HUES64 (cell line): Measurements from ENCODE around the gene HSPA4.
A peak's percentile ranks its signal among the peaks of the same experiment; 100 is the strongest.

Experiments used
- H3K27ac ChIP-seq: 2 replicates; pipeline ENCODE4 v1.7.0; 2013; ENCODE audit warnings: low read depth, low read length, inconsistent platforms
- H3K27me3 ChIP-seq: 2 replicates; pipeline ENCODE4 v1.6.1; 2013; ENCODE audit warnings: mild to moderate bottlenecking, low read length; ENCODE audit not compliant: insufficient read depth
- H3K36me3 ChIP-seq: 2 replicates; pipeline ENCODE4 v1.6.1; 2013; ENCODE audit warnings: mild to moderate bottlenecking, low read length; ENCODE audit not compliant: insufficient read depth
- H3K4me1 ChIP-seq: 2 replicates; pipeline ENCODE4 v1.6.1; 2013; ENCODE audit warnings: mild to moderate bottlenecking, low read length, moderate library complexity; ENCODE audit not compliant: insufficient read depth
- H3K4me3 ChIP-seq: 2 replicates; pipeline ENCODE4 v1.5.1; 2013; ENCODE audit warnings: mild to moderate bottlenecking, low read length, moderate library complexity
- H3K9ac ChIP-seq: 2 replicates; pipeline ENCODE4 v1.6.1; 2013; ENCODE audit warnings: mild to moderate bottlenecking, low read depth, low read length
- H3K9me3 ChIP-seq: 2 replicates; pipeline ENCODE4 v1.6.1; 2013; ENCODE audit warnings: low read depth, low read length; ENCODE audit not compliant: insufficient read depth
- WGBS: fragments of 150-250, 120-280 bp; methylation state at CpG from one replicate; pipeline ENCODE4 v1.1.7; 2013; ENCODE audit warnings: missing lambda C conversion rate; 5-methylcytosine and 5-hydroxymethylcytosine counted together

The HSPA4 gene

GRCh38 chr5:133051061-133051541 is 712 bp upstream of the HSPA4 start:
- WGBS = 6% methylated on average over 15 of the region's 15 CpGs
- H3K4me1 ChIP-seq = peaks cover 28% of the 10 kb centered on the region
- no peaks in the 10 kb centered on the region for H3K27me3 ChIP-seq
- peaks cover 8% of the 10 kb centered on the region for H3K36me3 ChIP-seq
- peak overlapping the region; percentile 93 for H3K4me3 ChIP-seq
- peak overlapping the region; percentile 99 for H3K27ac ChIP-seq
- H3K9ac ChIP-seq = peak overlapping the region; percentile 99
- no peaks in the 10 kb centered on the region for H3K9me3 ChIP-seq

- no peaks in the 10 kb centered on the region for H3K27me3 ChIP-seq
- H3K4me1 ChIP-seq = peaks cover 28% of the 10 kb centered on the region
- 1% methylated on average over 59 of the region's 59 CpGs for WGBS
- H3K9ac ChIP-seq = peak overlapping the region; percentile 99
- peak overlapping the region; percentile 99 for H3K27ac ChIP-seq
- peaks cover 10% of the 10 kb centered on the region for H3K36me3 ChIP-seq
- no peaks in the 10 kb centered on the region for H3K9me3 ChIP-seq
- peak overlapping the region; percentile 93 for H3K4me3 ChIP-seq
These were observed 733 bp downstream of the HSPA4 start for GRCh38 chr5:133052317-133053175.

GRCh38 chr5:133053448-133053847 is 1.6 kb downstream of the HSPA4 start:
- 95% methylated on average over 15 of the region's 15 CpGs for WGBS
- Histone ChIP-seq H3K9ac (peak overlapping the region; percentile 99), H3K36me3 (peaks cover 10% of the 10 kb centered on the region), H3K27ac (no peak overlapping the region), H3K27me3 (no peaks in the 10 kb centered on the region), H3K4me1 (peaks cover 33% of the 10 kb centered on the region), H3K4me3 (peak overlapping the region; percentile 93), H3K9me3 (no peaks in the 10 kb centered on the region)

- Histone ChIP-seq H3K36me3 (peaks cover 10% of the 10 kb centered on the region), H3K27me3 (no peaks in the 10 kb centered on the region), H3K4me3 (peak overlapping the region; percentile 9; the same call in 1 of the 2 replicates), H3K27ac (no peak overlapping the region), H3K9ac (no peak overlapping the region), H3K9me3 (no peaks in the 10 kb centered on the region), H3K4me1 (peaks cover 24% of the 10 kb centered on the region)
- 95% methylated on average over 7 of the region's 7 CpGs for WGBS
These were observed 3.1 kb downstream of the HSPA4 start for GRCh38 chr5:133054697-133055471.

DNA sequence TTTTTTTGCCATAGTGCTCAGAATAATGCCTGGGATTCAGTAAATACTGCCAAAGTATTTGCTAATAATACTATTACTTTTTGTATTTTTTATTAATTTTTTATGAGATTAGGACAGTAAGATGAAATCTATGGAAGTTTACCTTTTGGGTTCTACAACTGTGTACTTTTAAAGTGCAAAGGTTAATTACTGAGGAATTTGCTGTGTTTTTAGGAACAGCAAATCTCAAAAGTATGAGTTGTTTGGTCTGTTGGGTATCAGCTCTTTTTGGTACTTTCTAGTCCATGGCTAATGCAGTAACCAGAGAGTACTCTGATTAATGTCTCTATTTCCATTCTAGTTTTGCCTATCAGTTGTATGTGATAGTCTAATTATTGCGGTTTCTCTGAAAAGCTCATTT is 5.1 kb downstream of the HSPA4 start:
- 95% methylated on average over 1 of the region's 1 CpG for WGBS
- H3K36me3 ChIP-seq = peaks cover 10% of the 10 kb centered on the region
- H3K9me3 ChIP-seq = no peaks in the 10 kb centered on the region
- H3K27ac ChIP-seq = no peak overlapping the region
- H3K9ac ChIP-seq = no peak overlapping the region
- no peak overlapping the region for H3K4me3 ChIP-seq
- H3K27me3 ChIP-seq = no peaks in the 10 kb centered on the region
- H3K4me1 ChIP-seq = peaks cover 13% of the 10 kb centered on the region

- WGBS = 100% methylated on average over 3 of the region's 3 CpGs
- Histone ChIP-seq H3K27ac (no peak overlapping the region), H3K9ac (no peak overlapping the region), H3K9me3 (no peaks in the 10 kb centered on the region), H3K27me3 (no peaks in the 10 kb centered on the region), H3K4me3 (no peak overlapping the region), H3K4me1 (peaks cover 10% of the 10 kb centered on the region), H3K36me3 (peaks cover 11% of the 10 kb centered on the region)
These were observed 7.8 kb downstream of the HSPA4 start for GRCh38 chr5:133059621-133060020.

DNA sequence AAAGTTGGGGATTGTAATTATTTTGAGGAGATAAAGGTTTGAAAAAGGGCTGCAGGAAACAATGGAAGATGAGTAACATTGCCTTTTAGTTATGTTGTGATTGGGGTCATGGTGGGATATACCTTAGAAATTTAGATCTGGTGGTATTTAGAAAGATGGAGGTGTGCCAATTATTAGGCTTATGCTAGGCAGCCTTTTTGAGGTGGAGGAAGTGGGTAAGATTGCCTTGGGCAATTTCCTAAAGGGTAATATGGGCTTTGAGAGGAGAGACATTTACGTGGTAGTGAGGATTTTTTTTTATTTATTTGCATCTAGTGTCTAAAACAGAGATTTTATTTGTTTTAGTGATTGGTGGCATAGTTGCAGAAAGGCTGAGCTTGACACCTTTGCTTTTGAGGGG is 10.5 kb downstream of the HSPA4 start:
- Histone ChIP-seq H3K27ac (no peak overlapping the region), H3K9me3 (no peaks in the 10 kb centered on the region), H3K27me3 (no peaks in the 10 kb centered on the region), H3K9ac (no peak overlapping the region), H3K4me1 (peaks cover 5% of the 10 kb centered on the region), H3K36me3 (peaks cover 30% of the 10 kb centered on the region), H3K4me3 (no peak overlapping the region)
- 88% methylated on average over 1 of the region's 1 CpG for WGBS

- no peak overlapping the region for H3K27ac ChIP-seq
- H3K4me1 ChIP-seq = no peaks in the 10 kb centered on the region
- no peaks in the 10 kb centered on the region for H3K27me3 ChIP-seq
- H3K36me3 ChIP-seq = peaks cover 47% of the 10 kb centered on the region
- H3K9ac ChIP-seq = no peak overlapping the region
- no peaks in the 10 kb centered on the region for H3K9me3 ChIP-seq
- 80% methylated on average over 10 of the region's 10 CpGs for WGBS
- H3K4me3 ChIP-seq = no peak overlapping the region
These were observed 12.2 kb downstream of the HSPA4 start for GRCh38 chr5:133063965-133064364.

GRCh38 chr5:133065471-133065870 is 13.7 kb downstream of the HSPA4 start:
- 57% methylated on average over 1 of the region's 1 CpG for WGBS
- Histone ChIP-seq H3K27me3 (no peaks in the 10 kb centered on the region), H3K9me3 (no peaks in the 10 kb centered on the region), H3K4me3 (no peak overlapping the region), H3K36me3 (peaks cover 62% of the 10 kb centered on the region), H3K9ac (no peak overlapping the region), H3K27ac (no peak overlapping the region), H3K4me1 (no peaks in the 10 kb centered on the region)

DNA sequence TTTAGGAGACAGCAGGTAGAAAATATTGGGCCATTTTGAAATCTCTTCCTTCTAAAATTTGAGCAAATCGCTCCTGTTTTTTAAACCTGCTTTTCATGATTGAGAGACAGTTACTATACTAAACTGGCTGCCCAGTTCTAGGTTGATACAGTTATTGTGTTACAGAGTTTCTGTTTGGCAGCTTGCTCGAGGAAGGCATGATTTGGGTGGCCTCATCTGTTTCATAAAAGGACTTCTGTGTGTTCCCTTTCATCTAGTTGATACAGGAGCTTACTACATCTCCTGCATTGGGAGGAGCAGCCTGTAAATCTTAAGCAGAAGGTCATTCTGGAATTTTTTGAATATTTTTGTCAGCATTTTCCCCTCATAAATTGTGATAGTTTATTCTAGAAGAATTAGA is 14.2 kb downstream of the HSPA4 start:
- Histone ChIP-seq H3K9ac (no peak overlapping the region), H3K36me3 (peaks cover 68% of the 10 kb centered on the region), H3K4me3 (no peak overlapping the region), H3K27me3 (no peaks in the 10 kb centered on the region), H3K9me3 (no peaks in the 10 kb centered on the region), H3K4me1 (no peaks in the 10 kb centered on the region), H3K27ac (no peak overlapping the region)
- 92% methylated on average over 2 of the region's 2 CpGs for WGBS

DNA sequence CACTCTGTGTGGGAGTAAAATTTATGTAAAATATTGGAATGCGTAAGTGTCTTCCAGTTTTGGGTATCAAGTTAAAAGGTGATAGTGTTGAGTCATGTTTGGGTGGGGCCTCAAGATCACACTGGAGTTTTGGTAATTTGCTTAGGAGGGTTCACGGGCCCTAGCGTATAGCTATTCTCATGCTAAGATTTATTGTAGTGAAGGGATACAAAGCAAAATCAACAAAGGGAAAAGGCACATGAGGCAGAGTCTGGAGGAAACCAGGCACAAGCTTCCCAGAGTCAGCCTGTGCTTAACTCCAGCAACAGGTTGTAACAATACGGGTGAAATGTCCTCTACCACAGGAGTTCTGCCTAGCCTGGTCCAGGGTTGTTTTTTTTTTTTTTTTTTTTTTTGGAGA is 20.2 kb downstream of the HSPA4 start:
- no peaks in the 10 kb centered on the region for H3K9me3 ChIP-seq
- peak overlapping the region; percentile 14; the same call in 1 of the 2 replicates for H3K27ac ChIP-seq
- H3K9ac ChIP-seq = no peak overlapping the region
- 91% methylated on average over 4 of the region's 4 CpGs for WGBS
- H3K4me1 ChIP-seq = peaks cover 8% of the 10 kb centered on the region
- peaks cover 99% of the 10 kb centered on the region for H3K36me3 ChIP-seq
- no peaks in the 10 kb centered on the region for H3K27me3 ChIP-seq
- H3K4me3 ChIP-seq = no peak overlapping the region
